Measurements from ENCODE around the gene CCDC14. TPM values are rescaled to one million over a fixed set of nuclear protein-coding genes. Genes with fewer than 3 reads are reported as not detected.
"Not testable (repeated sequence)": the region's sequence is repeated elsewhere in the genome, so short reads cannot be mapped to it uniquely, and the experiment has no call there.

Gene CCDC14, protein sequence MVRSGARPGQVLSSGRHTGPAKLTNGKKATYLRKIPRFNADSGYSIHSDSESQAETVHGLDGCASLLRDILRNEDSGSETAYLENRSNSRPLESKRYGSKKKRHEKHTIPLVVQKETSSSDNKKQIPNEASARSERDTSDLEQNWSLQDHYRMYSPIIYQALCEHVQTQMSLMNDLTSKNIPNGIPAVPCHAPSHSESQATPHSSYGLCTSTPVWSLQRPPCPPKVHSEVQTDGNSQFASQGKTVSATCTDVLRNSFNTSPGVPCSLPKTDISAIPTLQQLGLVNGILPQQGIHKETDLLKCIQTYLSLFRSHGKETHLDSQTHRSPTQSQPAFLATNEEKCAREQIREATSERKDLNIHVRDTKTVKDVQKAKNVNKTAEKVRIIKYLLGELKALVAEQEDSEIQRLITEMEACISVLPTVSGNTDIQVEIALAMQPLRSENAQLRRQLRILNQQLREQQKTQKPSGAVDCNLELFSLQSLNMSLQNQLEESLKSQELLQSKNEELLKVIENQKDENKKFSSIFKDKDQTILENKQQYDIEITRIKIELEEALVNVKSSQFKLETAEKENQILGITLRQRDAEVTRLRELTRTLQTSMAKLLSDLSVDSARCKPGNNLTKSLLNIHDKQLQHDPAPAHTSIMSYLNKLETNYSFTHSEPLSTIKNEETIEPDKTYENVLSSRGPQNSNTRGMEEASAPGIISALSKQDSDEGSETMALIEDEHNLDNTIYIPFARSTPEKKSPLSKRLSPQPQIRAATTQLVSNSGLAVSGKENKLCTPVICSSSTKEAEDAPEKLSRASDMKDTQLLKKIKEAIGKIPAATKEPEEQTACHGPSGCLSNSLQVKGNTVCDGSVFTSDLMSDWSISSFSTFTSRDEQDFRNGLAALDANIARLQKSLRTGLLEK
- total RNA-seq (10 to 100 TPM; 40.5 to 44.4 TPM), polyA plus RNA-seq (1 to 10 TPM; 4.6 to 6.6 (median 5.3) TPM), total RNA-seq (44.6 to 79.3 (median 61.5) reads per million in 6 experiments)

DNA sequence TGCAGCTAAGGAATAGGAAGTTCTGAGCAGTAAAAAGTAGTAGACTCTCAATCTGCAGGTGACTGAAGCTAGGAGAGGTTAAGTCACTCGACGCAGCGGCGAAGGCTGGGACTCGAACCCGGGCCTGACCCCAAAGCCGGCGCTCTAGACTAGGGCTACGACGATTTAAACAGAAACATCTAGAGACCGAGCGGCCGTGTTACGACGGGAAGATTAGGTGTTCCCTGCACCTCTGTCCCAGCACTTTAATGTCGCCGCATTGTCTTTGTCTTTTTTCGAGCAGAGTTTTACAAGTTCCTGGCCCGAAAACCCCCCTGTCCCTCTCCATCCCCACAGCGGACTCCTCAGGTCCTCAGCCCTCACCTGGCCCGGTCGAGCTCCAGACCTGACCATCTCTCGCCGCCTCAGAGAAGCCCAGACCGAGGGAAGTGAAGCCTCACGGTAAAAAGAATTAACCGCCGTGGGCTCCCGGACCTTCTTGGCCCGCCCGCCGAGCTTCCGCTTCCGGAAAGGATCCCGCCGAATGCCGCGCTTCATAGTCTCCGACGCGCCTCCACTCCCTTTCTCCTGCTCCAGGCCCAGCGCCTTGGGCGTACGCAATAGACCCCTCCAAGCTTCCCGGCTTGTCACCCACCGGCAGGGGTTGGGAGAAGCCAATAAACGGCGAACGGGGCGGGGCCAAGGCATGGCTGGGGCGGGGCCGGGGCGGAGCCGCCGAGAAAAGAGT, at the start of gene CCDC14:
Gene CCDC14 (minus strand): TSS at position 449 of the 727 bp plus-strand sequence. CDS start 56 bp downstream, at position 393.
- ATAC-seq (peak; percentile 85 to 92), DNase-seq (peak; percentile 55 to 80 (median 62))
- peak within 1 kb of the TSS; percentile 90 to 97 (median 95) for H3K27ac Mint-ChIP-seq
- H3K4me3 Mint-ChIP-seq, result peak within 1 kb of the TSS; percentile 90 to 98 (median 97)
- POLR2A ChIA-PET, result no interaction called here
- no peaks in the 10 kb centered on the region for H3K9me3 Mint-ChIP-seq
- peaks cover 0 to 6% (median 4%) of the 10 kb centered on the region in 5 donors for H3K27me3 Mint-ChIP-seq
- peaks cover 7 to 35% (median 27%) of the 10 kb centered on the region in 4 donors for H3K4me1 Mint-ChIP-seq
- H3K36me3 Mint-ChIP-seq, result no peaks in the 10 kb centered on the region

GRCh38 chr3:124008321-124008720, 47.3 kb upstream of the CCDC14 start:
- H3K36me3 Mint-ChIP-seq, DNase-seq, H3K4me1 Mint-ChIP-seq, POLR2A ChIA-PET, H3K4me3 Mint-ChIP-seq, ATAC-seq, H3K27ac Mint-ChIP-seq, H3K9me3 Mint-ChIP-seq: not testable (repeated sequence)
- peaks cover 27 to 65% (median 38%) of the 10 kb centered on the region in 5 donors for H3K27me3 Mint-ChIP-seq

DNA sequence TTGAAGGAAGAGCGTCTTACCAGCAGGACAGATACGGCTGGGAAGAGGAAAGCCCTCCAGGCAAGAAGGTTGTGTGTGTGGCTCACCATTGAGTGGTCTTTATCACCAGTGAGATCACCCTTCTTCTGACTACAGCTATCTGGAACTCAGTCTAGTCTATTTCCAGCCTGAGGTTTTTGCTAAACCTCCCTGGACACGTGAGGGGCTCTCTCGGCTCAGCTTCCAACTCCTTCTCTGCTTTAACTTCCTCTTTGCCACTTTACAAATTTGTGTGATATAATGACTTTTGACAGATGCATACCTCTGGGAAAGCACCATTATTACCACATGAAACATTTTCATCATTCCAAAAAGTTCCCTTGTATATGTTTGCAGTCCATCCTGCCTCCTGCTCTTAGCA, 46.2 kb upstream of the CCDC14 start:
- DNase-seq (no peak), ATAC-seq (no peak)
- Mint-ChIP-seq H3K27me3 (peaks cover 24 to 76% (median 44%) of the 10 kb centered on the region in 5 donors), H3K4me3 (no peak overlapping the region), H3K27ac (no peak overlapping the region), H3K9me3 (peaks cover 0 to 2% (median 0%) of the 10 kb centered on the region in 9 donors), H3K4me1 (no peaks in the 10 kb centered on the region), H3K36me3 (no peaks in the 10 kb centered on the region)
- POLR2A ChIA-PET, result no interaction called here

- DNase-seq, H3K4me1 Mint-ChIP-seq, H3K9me3 Mint-ChIP-seq, H3K36me3 Mint-ChIP-seq, ATAC-seq, H3K4me3 Mint-ChIP-seq, H3K27ac Mint-ChIP-seq, POLR2A ChIA-PET: not testable (repeated sequence)
- peaks cover 27 to 73% (median 47%) of the 10 kb centered on the region in 5 donors for H3K27me3 Mint-ChIP-seq
These were observed 41.5 kb upstream of the CCDC14 start for GRCh38 chr3:124002405-124003079.

DNA sequence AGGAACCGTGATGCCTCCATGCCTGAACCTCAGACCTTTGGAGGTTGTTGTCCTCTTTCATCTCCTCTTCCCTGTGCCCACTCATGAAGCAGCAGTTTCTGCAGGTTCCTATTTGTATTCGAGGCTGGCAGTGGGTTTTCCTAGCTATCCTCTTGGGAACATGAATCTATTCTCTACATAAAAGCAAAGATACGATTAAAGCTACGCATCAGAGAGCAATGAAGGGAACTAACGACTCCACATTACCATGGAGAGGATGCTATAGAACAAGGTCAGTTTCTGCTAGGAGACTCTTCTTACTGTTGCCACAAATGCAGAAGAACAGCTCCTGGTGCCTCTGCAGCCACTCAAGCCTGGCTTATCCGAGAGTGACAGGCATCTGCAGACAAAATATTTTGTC, 40.3 kb upstream of the CCDC14 start:
- ATAC-seq, H3K36me3 Mint-ChIP-seq, POLR2A ChIA-PET, DNase-seq, H3K27ac Mint-ChIP-seq, H3K4me3 Mint-ChIP-seq, H3K4me1 Mint-ChIP-seq: not testable (repeated sequence)
- Mint-ChIP-seq H3K27me3 (peaks cover 23 to 64% (median 49%) of the 10 kb centered on the region in 5 donors), H3K9me3 (peaks cover 0 to 15% (median 0%) of the 10 kb centered on the region in 9 donors)

DNA sequence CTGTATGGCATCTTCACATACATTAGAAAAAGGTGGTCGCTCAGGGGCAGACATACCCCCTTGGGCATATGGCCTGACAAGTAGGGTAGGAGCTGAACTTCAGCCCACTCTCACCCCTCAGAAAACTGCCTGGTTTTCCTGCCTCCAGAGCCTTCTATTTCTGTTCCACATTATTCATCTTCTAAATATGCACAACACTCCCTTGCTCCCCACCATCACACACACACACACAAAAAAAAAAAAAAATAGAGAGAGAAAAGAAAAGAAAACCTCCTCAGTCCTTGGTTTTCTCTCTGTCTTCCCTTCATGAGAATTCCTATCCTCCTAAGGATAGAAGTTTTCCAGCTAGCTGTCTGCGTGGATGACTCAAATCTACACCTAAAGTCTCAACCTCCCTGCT, 36.5 kb upstream of the CCDC14 start:
- H3K4me1 Mint-ChIP-seq, result no peaks in the 10 kb centered on the region
- no peak overlapping the region for H3K4me3 Mint-ChIP-seq
- H3K27me3 Mint-ChIP-seq, result peaks cover 15 to 39% (median 27%) of the 10 kb centered on the region in 5 donors
- no peaks in the 10 kb centered on the region for H3K36me3 Mint-ChIP-seq
- no peak for DNase-seq
- ATAC-seq, result no peak
- peaks cover 0 to 15% (median 0%) of the 10 kb centered on the region in 9 donors for H3K9me3 Mint-ChIP-seq
- no peak overlapping the region for H3K27ac Mint-ChIP-seq
- POLR2A ChIA-PET, result no interaction called here

GRCh38 chr3:123993818-123994217, 32.8 kb upstream of the CCDC14 start:
- Mint-ChIP-seq H3K27ac (no peak overlapping the region), H3K27me3 (peaks cover 22 to 40% (median 32%) of the 10 kb centered on the region in 5 donors), H3K4me3 (no peak overlapping the region), H3K4me1 (peaks cover 0 to 2% (median under 1%) of the 10 kb centered on the region in 4 donors), H3K9me3 (peaks cover 0 to 15% (median 0%) of the 10 kb centered on the region in 9 donors), H3K36me3 (no peaks in the 10 kb centered on the region)
- ATAC-seq (no peak), DNase-seq (no peak)
- POLR2A ChIA-PET, result no interaction called here

- DNase-seq, H3K27ac Mint-ChIP-seq, POLR2A ChIA-PET, H3K4me1 Mint-ChIP-seq, H3K36me3 Mint-ChIP-seq, H3K9me3 Mint-ChIP-seq: not testable (repeated sequence)
- Mint-ChIP-seq H3K27me3 (peaks cover 28 to 39% (median 33%) of the 10 kb centered on the region in 5 donors), H3K4me3 (peak within 1 kb of the TSS in 9 of 10 donors; percentile 26 to 76 (median 68))
- ATAC-seq, result peak; percentile 94 to 99
These were observed 30.9 kb upstream of the CCDC14 start, which contains the start of gene ROPN1 for GRCh38 chr3:123991730-123992588. TSS of gene ROPN1 (minus strand) at chr3:123992124. CDS start at chr3:123980481, 11,643 bp downstream.

GRCh38 chr3:123986427-123986826, 25.4 kb upstream of the CCDC14 start:
- H3K9me3 Mint-ChIP-seq, result no peaks in the 10 kb centered on the region
- ATAC-seq (no peak), DNase-seq (no peak)
- H3K27ac Mint-ChIP-seq, result no peak overlapping the region
- no peak overlapping the region for H3K4me3 Mint-ChIP-seq
- no peaks in the 10 kb centered on the region for H3K4me1 Mint-ChIP-seq
- no peaks in the 10 kb centered on the region for H3K36me3 Mint-ChIP-seq
- POLR2A ChIA-PET, result no interaction called here
- H3K27me3 Mint-ChIP-seq, result peaks cover 45 to 76% (median 47%) of the 10 kb centered on the region in 5 donors

DNA sequence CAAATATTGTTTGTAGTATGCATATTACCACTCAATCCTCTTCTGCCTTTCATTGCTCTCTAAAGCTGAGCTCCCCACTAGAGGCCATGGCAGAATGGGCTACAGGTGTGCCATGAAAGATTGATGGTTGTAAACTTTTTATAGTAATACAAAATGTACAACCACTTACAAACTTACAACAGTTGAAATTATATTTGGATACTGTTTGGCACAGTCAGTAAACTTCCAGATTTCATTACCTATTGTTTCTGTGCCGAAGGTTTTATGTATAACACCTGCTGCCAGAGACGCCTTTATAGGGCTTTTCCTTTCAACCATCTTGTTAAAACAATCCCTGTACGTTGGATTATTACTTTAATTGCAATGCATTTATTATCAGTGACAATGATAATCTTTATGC, 23.9 kb upstream of the CCDC14 start:
- no peak for DNase-seq
- H3K4me3 Mint-ChIP-seq, result no peak overlapping the region
- peaks cover 0 to 2% (median under 1%) of the 10 kb centered on the region in 4 donors for H3K4me1 Mint-ChIP-seq
- H3K27me3 Mint-ChIP-seq, result peaks cover 41 to 76% (median 49%) of the 10 kb centered on the region in 5 donors
- no peaks in the 10 kb centered on the region for H3K9me3 Mint-ChIP-seq
- ATAC-seq, result no peak
- H3K27ac Mint-ChIP-seq, result no peak overlapping the region
- POLR2A ChIA-PET, result no interaction called here
- H3K36me3 Mint-ChIP-seq, result no peaks in the 10 kb centered on the region

DNA sequence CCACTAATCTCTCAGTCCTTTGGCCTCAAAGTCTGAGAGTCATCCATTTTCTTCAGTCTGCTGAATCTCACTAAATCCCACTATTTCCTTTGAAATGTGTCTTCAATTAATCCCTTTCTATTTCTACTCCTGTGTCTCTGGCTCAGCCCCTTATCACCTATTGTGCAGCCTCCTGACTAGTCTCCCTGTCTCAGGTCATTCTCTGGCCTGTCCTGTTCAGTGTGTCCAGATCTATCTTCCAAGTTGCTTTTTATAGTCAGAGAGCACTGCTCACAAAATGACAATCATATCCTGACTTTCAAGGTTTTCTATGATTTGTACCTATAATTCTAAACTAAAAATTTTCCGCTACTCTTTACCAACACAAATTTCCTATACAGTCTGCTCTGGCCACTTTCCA, 23.3 kb upstream of the CCDC14 start:
- Mint-ChIP-seq H3K27me3 (peaks cover 38 to 72% (median 48%) of the 10 kb centered on the region in 5 donors), H3K4me3 (no peak overlapping the region), H3K27ac (no peak overlapping the region), H3K36me3 (no peaks in the 10 kb centered on the region), H3K9me3 (no peaks in the 10 kb centered on the region), H3K4me1 (peaks cover 0 to 3% (median 2%) of the 10 kb centered on the region in 4 donors)
- POLR2A ChIA-PET, result no interaction called here
- ATAC-seq (no peak), DNase-seq (no peak)
